ENCODE results near the gene BRD3OS.

The BRD3OS gene

DNA sequence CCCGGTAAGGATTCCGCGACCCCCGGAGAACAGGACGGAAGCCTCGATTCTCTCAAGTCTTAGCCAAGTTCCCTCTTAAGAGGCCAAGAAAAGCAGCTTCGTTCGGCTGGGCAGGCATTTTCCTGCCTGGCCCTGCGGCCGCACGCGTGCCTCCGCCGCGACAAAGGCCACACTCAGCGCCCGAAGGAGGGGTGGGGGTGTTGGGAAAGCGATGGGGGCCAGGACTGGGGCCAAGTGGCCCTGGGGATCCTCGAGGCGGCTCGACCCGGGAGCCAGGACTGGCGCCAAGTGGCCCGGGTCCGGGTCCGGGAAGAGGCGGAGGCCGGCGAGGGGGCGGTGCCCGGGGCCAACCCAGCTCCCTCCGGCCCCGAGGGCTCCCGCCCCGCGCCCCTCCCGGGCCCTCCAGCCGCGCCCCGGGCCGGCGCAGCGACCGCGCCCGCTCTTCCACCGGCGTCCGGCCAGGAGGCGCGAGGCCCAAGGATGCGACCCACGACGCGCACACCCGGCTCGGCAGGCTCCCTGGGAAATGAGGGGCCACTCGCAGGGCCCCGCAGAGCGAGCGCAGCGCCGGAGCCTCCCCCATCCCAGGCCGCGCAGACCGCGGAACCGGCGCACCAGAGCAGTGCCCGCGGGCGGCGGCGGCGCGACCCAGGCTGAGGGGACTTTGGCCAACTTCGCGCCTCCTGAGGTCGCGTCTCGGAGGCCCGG, 33.9 kb upstream of the BRD3OS start:
- Histone ChIP-seq H3K4me3 (ENCODE audit: low read length) (peak overlapping the region; percentile 68), H3K36me3 (ENCODE audit: insufficient read depth, low read depth, low read length) (no peaks in the 10 kb centered on the region), H3K27ac (ENCODE audit: low read length) (no peak overlapping the region), H3K4me1 (ENCODE audit: insufficient read depth, low read length) (peaks cover 9% of the 10 kb centered on the region; the same call in 1 of the 2 replicates), H3K9ac (ENCODE audit: low read depth, low read length) (peak overlapping the region; percentile 47; the same call in 1 of the 2 replicates), H3K9me3 (ENCODE audit: insufficient read depth, low read depth, low read length) (no peaks in the 10 kb centered on the region), H3K27me3 (ENCODE audit: insufficient read depth, low read length) (peaks cover 8% of the 10 kb centered on the region; the same call in 1 of the 2 replicates)

DNA sequence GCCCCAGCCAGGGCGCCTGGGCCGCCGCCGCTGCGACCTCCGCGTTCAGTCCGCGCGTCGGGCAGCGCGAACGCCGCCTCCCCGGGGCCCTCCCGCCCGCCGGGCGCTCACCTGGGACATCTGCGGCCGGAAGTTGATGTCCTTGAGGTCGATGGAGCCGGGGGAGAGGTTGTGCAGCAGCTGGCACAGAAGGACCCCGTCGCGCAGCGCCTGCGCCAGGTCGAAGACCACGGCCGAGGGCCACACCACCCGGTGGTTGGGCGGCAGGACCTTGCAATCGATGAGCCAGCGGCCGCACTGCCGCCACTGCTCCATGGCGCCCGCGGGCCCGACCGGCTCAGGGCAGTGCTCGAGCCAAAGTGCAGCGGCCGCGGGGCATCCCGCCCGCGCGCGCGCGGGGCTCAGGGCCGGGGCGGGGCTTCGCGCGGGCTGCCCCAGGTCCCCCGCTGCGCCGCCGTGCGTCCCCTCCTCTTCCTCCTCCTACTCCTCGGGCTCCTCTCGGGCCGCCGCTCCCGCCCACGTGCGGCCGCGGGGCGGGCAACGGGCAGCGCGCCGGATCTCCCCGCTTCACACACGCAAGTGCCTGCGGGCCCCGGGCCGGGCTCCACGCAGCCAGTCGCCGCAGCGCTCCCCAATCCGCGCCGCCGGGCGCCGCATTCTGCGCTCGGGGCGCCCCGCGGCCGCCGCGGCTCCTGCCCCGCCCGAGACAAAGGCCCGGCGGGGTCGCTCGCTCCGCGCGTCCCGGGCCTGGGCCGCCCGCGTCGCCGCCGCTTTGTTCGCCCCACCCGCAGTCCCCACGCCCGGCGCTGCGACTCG, 33.1 kb upstream of the BRD3OS start, which contains the start of gene VAV2:
VAV2 (minus strand) TSS at position 361 of the 816 bp plus-strand sequence; CDS start at position 315, 46 bp downstream.
- peaks cover 8% of the 10 kb centered on the region; the same call in 1 of the 2 replicates for H3K27me3 ChIP-seq (ENCODE audit: insufficient read depth, low read length)
- H3K9ac ChIP-seq (ENCODE audit: low read depth, low read length) = peak within 1 kb of the TSS; percentile 83
- no peaks in the 10 kb centered on the region for H3K36me3 ChIP-seq (ENCODE audit: insufficient read depth, low read depth, low read length)
- H3K9me3 ChIP-seq (ENCODE audit: insufficient read depth, low read depth, low read length) = no peaks in the 10 kb centered on the region
- H3K4me3 ChIP-seq (ENCODE audit: low read length) = peak within 1 kb of the TSS; percentile 80
- H3K27ac ChIP-seq (ENCODE audit: low read length) = no peak within 1 kb of the TSS
- peaks cover 9% of the 10 kb centered on the region; the same call in 1 of the 2 replicates for H3K4me1 ChIP-seq (ENCODE audit: insufficient read depth, low read length)

GRCh38 chr9:133992780-133993634, 32.3 kb upstream of the BRD3OS start:
- Histone ChIP-seq H3K36me3 (ENCODE audit: insufficient read depth, low read depth, low read length) (no peaks in the 10 kb centered on the region), H3K9me3 (ENCODE audit: insufficient read depth, low read depth, low read length) (no peaks in the 10 kb centered on the region), H3K9ac (ENCODE audit: low read depth, low read length) (peak overlapping the region; percentile 83), H3K4me3 (ENCODE audit: low read length) (peak overlapping the region; percentile 80), H3K27me3 (ENCODE audit: insufficient read depth, low read length) (peaks cover 8% of the 10 kb centered on the region; the same call in 1 of the 2 replicates), H3K4me1 (ENCODE audit: insufficient read depth, low read length) (peaks cover 9% of the 10 kb centered on the region; the same call in 1 of the 2 replicates), H3K27ac (ENCODE audit: low read length) (no peak overlapping the region)

DNA sequence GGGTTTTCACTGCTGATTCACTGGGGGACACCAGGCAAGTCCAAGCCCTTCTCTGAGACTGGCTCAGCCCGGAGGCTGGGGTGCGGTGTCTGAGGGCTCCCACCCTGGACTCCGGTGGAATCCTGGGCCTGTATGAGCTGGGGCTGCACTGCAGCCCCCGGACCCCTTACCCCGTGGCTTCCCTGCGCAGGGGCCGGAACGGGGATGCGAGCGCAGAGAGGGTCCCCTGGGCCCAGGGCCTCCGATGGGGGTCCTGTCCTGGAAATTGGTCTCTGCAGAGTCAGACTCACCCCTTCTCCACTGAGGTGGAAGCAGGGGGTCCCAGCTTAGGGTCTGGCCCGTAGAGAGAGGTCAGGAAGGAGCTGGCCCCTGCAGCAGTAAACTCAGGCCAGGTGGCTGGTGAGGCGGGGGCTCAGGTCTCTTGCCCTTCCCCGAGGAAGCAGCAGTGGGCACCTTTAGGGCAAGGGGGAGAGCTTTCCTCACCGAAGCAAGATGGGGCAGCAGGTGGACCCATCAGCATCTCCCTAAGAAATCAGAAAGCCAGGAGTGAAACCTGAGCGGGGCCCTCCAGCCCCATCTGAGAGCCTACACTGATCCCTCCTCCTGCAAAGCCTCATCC, 31.5 kb upstream of the BRD3OS start:
- peaks cover 8% of the 10 kb centered on the region; the same call in 1 of the 2 replicates for H3K27me3 ChIP-seq (ENCODE audit: insufficient read depth, low read length)

DNA sequence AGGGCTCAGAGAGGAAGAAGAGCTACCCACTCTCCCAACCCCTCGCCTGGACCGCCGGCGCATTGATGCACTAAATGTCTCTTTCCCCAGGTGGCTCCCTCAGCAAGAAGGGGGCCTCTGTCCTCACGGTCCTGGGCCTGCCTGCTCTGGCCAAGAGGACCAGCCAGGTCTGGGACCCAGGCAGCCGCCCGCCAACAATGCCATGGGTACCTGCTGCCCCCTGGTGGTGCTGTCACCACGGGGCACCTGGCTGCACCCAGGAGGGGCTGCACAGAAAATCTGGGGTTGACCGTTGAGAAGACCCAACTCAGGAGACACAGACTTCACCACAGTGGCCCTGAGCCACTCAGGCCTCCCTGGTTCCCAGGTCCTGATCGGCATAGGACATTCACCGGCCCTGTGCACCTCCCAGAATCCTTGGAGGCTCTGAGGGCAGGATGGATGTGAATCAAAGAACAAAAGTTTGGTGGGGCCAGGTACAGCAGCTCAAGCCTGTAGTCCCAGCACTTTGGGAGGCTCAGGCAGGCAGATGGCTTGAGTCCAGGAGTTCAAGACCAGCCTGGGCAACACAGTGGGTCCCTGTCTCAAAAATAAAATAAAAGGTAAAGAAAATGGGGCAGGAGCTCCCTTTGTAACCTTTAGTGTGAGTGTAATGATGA, 30.8 kb upstream of the BRD3OS start:
- Histone ChIP-seq H3K9me3 (ENCODE audit: insufficient read depth, low read depth, low read length) (no peaks in the 10 kb centered on the region), H3K4me3 (ENCODE audit: low read length) (no peak overlapping the region), H3K36me3 (ENCODE audit: insufficient read depth, low read depth, low read length) (no peaks in the 10 kb centered on the region), H3K4me1 (ENCODE audit: insufficient read depth, low read length) (peaks cover 9% of the 10 kb centered on the region; the same call in 1 of the 2 replicates), H3K27me3 (ENCODE audit: insufficient read depth, low read length) (peaks cover 8% of the 10 kb centered on the region; the same call in 1 of the 2 replicates), H3K9ac (ENCODE audit: low read depth, low read length) (no peak overlapping the region), H3K27ac (ENCODE audit: low read length) (no peak overlapping the region)

More for the DNA sequence above, 31.5 kb upstream of the BRD3OS start:
- Histone ChIP-seq H3K9ac (ENCODE audit: low read depth, low read length) (peak overlapping the region; percentile 83; the same call in 1 of the 2 replicates), H3K27ac (ENCODE audit: low read length) (no peak overlapping the region), H3K4me1 (ENCODE audit: insufficient read depth, low read length) (peaks cover 9% of the 10 kb centered on the region; the same call in 1 of the 2 replicates), H3K36me3 (ENCODE audit: insufficient read depth, low read depth, low read length) (no peaks in the 10 kb centered on the region), H3K9me3 (ENCODE audit: insufficient read depth, low read depth, low read length) (no peaks in the 10 kb centered on the region), H3K4me3 (ENCODE audit: low read length) (peak overlapping the region; percentile 80)

GRCh38 chr9:133995012-133995896, 30.0 kb upstream of the BRD3OS start:
- H3K27ac ChIP-seq (ENCODE audit: low read length) = no peak overlapping the region
- no peaks in the 10 kb centered on the region for H3K9me3 ChIP-seq (ENCODE audit: insufficient read depth, low read depth, low read length)
- no peak overlapping the region for H3K9ac ChIP-seq (ENCODE audit: low read depth, low read length)
- H3K4me3 ChIP-seq (ENCODE audit: low read length) = no peak overlapping the region
- H3K4me1 ChIP-seq (ENCODE audit: insufficient read depth, low read length) = peaks cover 9% of the 10 kb centered on the region; the same call in 1 of the 2 replicates
- no peaks in the 10 kb centered on the region for H3K36me3 ChIP-seq (ENCODE audit: insufficient read depth, low read depth, low read length)
- peaks cover 8% of the 10 kb centered on the region; the same call in 1 of the 2 replicates for H3K27me3 ChIP-seq (ENCODE audit: insufficient read depth, low read length)

GRCh38 chr9:133996531-133997520, 28.5 kb upstream of the BRD3OS start:
- Histone ChIP-seq H3K27me3 (ENCODE audit: insufficient read depth, low read length) (no peaks in the 10 kb centered on the region), H3K4me3 (ENCODE audit: low read length) (no peak overlapping the region), H3K9me3 (ENCODE audit: insufficient read depth, low read depth, low read length) (no peaks in the 10 kb centered on the region), H3K36me3 (ENCODE audit: insufficient read depth, low read depth, low read length) (no peaks in the 10 kb centered on the region), H3K4me1 (ENCODE audit: insufficient read depth, low read length) (peaks cover 7% of the 10 kb centered on the region; the same call in 1 of the 2 replicates), H3K9ac (ENCODE audit: low read depth, low read length) (no peak overlapping the region), H3K27ac (ENCODE audit: low read length) (no peak overlapping the region)

DNA sequence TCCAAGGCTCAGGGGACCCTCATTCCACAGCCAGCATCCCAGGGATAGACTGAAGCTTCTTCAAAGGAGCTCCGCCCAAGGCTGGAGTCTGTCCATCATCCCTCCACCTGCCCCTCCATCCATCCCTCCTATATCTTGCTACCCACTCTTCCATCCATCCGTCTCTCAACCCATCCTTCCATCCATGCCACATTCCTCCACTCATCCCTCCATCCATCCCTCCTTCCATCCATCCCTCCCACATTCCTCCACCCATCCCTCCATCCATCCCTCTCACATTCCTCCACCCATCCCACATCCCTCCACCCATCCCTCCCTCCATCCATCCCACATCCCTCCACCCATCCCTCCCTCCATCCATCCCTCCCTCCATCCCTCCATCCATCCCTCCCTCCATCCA, 27.7 kb upstream of the BRD3OS start:
- H3K4me3 ChIP-seq (ENCODE audit: low read length) = no peak overlapping the region
- no peak overlapping the region for H3K27ac ChIP-seq (ENCODE audit: low read length)
- H3K36me3 ChIP-seq (ENCODE audit: insufficient read depth, low read depth, low read length) = no peaks in the 10 kb centered on the region
- H3K27me3 ChIP-seq (ENCODE audit: insufficient read depth, low read length) = no peaks in the 10 kb centered on the region
- H3K9ac ChIP-seq (ENCODE audit: low read depth, low read length) = no peak overlapping the region
- H3K9me3 ChIP-seq (ENCODE audit: insufficient read depth, low read depth, low read length) = no peaks in the 10 kb centered on the region
- peaks cover 7% of the 10 kb centered on the region; the same call in 1 of the 2 replicates for H3K4me1 ChIP-seq (ENCODE audit: insufficient read depth, low read length)

DNA sequence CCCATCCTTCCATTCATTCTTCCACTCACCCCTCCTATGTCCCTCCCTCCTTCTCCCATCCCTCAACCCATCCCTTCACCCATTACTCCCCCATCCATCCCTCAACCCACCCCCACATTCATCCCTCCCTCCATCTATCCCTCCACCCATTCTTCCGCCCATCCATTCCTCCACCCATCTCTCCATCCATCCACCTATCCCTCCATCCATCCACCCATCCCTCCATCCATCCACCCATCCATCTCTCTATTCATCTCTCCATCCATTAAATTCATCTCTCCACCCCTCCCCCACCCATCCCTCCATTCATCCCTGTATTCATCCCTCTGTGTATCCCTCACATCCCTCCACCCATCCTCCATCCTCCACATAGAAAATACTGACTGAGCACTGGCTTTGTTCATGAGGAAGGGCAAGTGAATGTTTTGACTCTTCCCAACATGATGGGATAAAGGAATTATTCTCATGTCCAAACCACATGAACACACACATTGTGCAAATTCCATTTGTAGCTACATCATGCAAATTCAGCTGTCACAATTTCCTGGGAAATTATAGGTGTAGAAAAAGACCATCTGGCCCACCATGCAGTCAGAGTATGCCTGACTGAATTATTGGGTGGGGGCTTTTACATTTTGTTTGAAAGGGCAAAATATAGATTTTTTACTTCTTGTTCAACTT, 26.2 kb upstream of the BRD3OS start:
- no peaks in the 10 kb centered on the region for H3K36me3 ChIP-seq (ENCODE audit: insufficient read depth, low read depth, low read length)
- no peak overlapping the region for H3K9ac ChIP-seq (ENCODE audit: low read depth, low read length)
- no peak overlapping the region for H3K27ac ChIP-seq (ENCODE audit: low read length)
- no peak overlapping the region for H3K4me3 ChIP-seq (ENCODE audit: low read length)
- H3K4me1 ChIP-seq (ENCODE audit: insufficient read depth, low read length) = peaks cover under 1% of the 10 kb centered on the region; the same call in 1 of the 2 replicates
- no peaks in the 10 kb centered on the region for H3K9me3 ChIP-seq (ENCODE audit: insufficient read depth, low read depth, low read length)
- H3K27me3 ChIP-seq (ENCODE audit: insufficient read depth, low read length) = no peaks in the 10 kb centered on the region

All from iPS-20b (cell line).